Fibroblast of pulmonary artery (primary cell): ENCODE measurements around the gene TAS1R1.

Experiments used
- DNase-seq: peaks from one replicate; pipeline ENCODE4 v3.0.0-alpha.2; 2010; ENCODE audit warnings: low read depth
- H3K4me3 ChIP-seq: replicated peaks from 2 replicates; pipeline ENCODE4 v1.5.1; 2011; ENCODE audit warnings: low read depth, mild to moderate bottlenecking, control low read depth, low read length, moderate library complexity
- CTCF ChIP-seq: IDR thresholded peaks from 2 replicates; pipeline ENCODE4 v1.5.1; 2011; ENCODE audit warnings: mild to moderate bottlenecking, control low read depth, low read length, inconsistent platforms; ENCODE audit errors: missing control alignments

The TAS1R1 gene

GRCh38 chr1:6536291-6536690 lies 18.8 kb upstream of the TAS1R1 start:
- no peak for TF ChIP-seq CTCF
- no peak for DNase-seq
- no peak overlapping the region for H3K4me3 ChIP-seq

- DNase-seq, result peak; percentile 18
- no peak for TF ChIP-seq CTCF
- no peak overlapping the region for H3K4me3 ChIP-seq
Observed at GRCh38 chr1:6538956-6539355, 16.2 kb upstream of the TAS1R1 start.

- no peak overlapping the region for H3K4me3 ChIP-seq
- DNase-seq, result peak; percentile 51
- TF ChIP-seq CTCF, result no peak
Observed at GRCh38 chr1:6544831-6545230, 10.3 kb upstream of the TAS1R1 start.

- no peak overlapping the region for H3K4me3 ChIP-seq
- no peak for TF ChIP-seq CTCF
- DNase-seq, result peak; percentile 27
Observed at GRCh38 chr1:6545276-6546112, 9.6 kb upstream of the TAS1R1 start.

GRCh38 chr1:6546326-6546725 lies 8.8 kb upstream of the TAS1R1 start:
- no peak for DNase-seq
- no peak for TF ChIP-seq CTCF
- no peak overlapping the region for H3K4me3 ChIP-seq

GRCh38 chr1:6547301-6547700 lies 7.8 kb upstream of the TAS1R1 start:
- DNase-seq, result peak; percentile 21
- TF ChIP-seq CTCF, result no peak
- no peak overlapping the region for H3K4me3 ChIP-seq
